ENCODE data around the gene GPRC5C.

GRCh38 chr17:74433421-74434121 lies 1.7 kb downstream of the GPRC5C start:
- TF ChIP-seq EZH2 (IDR thresholded peaks at IDR 0.05), result no peak
- TF ChIP-seq CTCF (IDR thresholded peaks at IDR 0.05), result no peak
- TF ChIP-seq EZH2phosphoT487 (IDR thresholded peaks at IDR 0.05), result no peak
